ENCODE measurements around the gene LIMS2. TPM values are rescaled to one million over a fixed set of nuclear protein-coding genes. Genes with fewer than 3 reads are reported as not detected.

The LIMS2 gene
- total RNA-seq, 1 experiment from 2014 or later = 8.9 TPM

- Histone ChIP-seq H3K9me3 (ENCODE audit: control insufficient read depth, insufficient read depth, low read depth, low read length) (no peaks in the 10 kb centered on the region), H3K27me3 (ENCODE audit: control insufficient read depth, insufficient read depth, low read length) (no peaks in the 10 kb centered on the region), H3K4me1 (ENCODE audit: control insufficient read depth, insufficient read depth, low read length) (no peaks in the 10 kb centered on the region), H3K27ac (ENCODE audit: low read length) (no peak overlapping the region), H3K36me3 (ENCODE audit: control insufficient read depth, insufficient read depth, low read length) (no peaks in the 10 kb centered on the region), H3K4me3 (ENCODE audit: low read depth in 2 of 2, low read length in 2 of 2) (no peak overlapping the region)
- TF ChIP-seq CTCF (IDR thresholded peaks at IDR 0.05) (no peak), TCF7L2 (IDR thresholded peaks at IDR 0.05; ENCODE audit: low read depth, low read length) (no peak), REST (IDR thresholded peaks at IDR 0.05; ENCODE audit: insufficient read depth in 1 of 2, low read depth in 2 of 2, low read length in 1 of 2) (no peak), SIN3A (IDR thresholded peaks at IDR 0.05; ENCODE audit: borderline replicate concordance, insufficient read depth, low read depth, low read length) (no peak), POLR2AphosphoS5 (IDR thresholded peaks at IDR 0.05; ENCODE audit: low read depth, low read length) (no peak)
- intact Hi-C loops (cut with micrococcal nuclease; ENCODE audit: unreplicated experiment) (no loop called here), in situ Hi-C loops (cut with HindIII; ENCODE audit: low pct_unique_long_range_greater_than_20kb, low sequenced_read_pairs) (no loop called here)
- BruUV-seq (replicated peaks) = no TSS peak
- ChIA-PET CTCF (no interaction called here), POLR2A (no interaction called here)
- ATAC-seq = no peak
- no peak for DNase-seq (ENCODE audit: low read depth, low spot score)
These were observed 86.0 kb downstream of the LIMS2 start for GRCh38 chr2:127589358-127589757.

Other genes with a start within 250 kb of the LIMS2 start
- gene IWS1, start 149.0 kb downstream of the LIMS2 start, total RNA-seq (2021; ENCODE audit: unreplicated experiment) = 48.6 TPM
- gene MYO7B, start 139.8 kb downstream of the LIMS2 start, total RNA-seq (2021; ENCODE audit: unreplicated experiment) = 0.15 TPM
- not detected for gene GPR17, start 29.4 kb downstream of the LIMS2 start, total RNA-seq (2021; ENCODE audit: unreplicated experiment)
- 5.6 TPM for gene SFT2D3, start 26.0 kb upstream of the LIMS2 start, total RNA-seq (2021; ENCODE audit: unreplicated experiment)
- gene WDR33, start 135.6 kb upstream of the LIMS2 start, total RNA-seq (2021; ENCODE audit: unreplicated experiment) = 63.7 TPM
- 62.1 TPM for gene POLR2D, start 182.6 kb upstream of the LIMS2 start, total RNA-seq (2021; ENCODE audit: unreplicated experiment)
- gene AMMECR1L, start 210.4 kb upstream of the LIMS2 start, total RNA-seq (2021; ENCODE audit: unreplicated experiment) = 26.5 TPM

Data from Panc1 (cell line).